Natural killer cell (primary cell): Measurements from ENCODE around the gene SFTPD. TPM values are rescaled to one million over a fixed set of nuclear protein-coding genes. Genes with fewer than 3 reads are reported as not detected.
"Not testable (repeated sequence)": the region's sequence is repeated elsewhere in the genome, so short reads cannot be mapped to it uniquely, and the experiment has no call there.

ENCODE experiments used
- ATAC-seq, 3 donors: fragments of 150-1000 bp in 2 of 3; fragments of 200-7000 bp in 1 of 3; cut with Tn5 transposase; 1 replicate in 1 of 3; 2 replicates in 2 of 3; pipeline ENCODE4 v1.10.0; 2021; ENCODE audit warnings: mild to moderate bottlenecking in 2 of 3, moderate library complexity in 2 of 3
- DNase-seq, 2 donors: peaks; one replicate each; pipeline versions ENCODE4 v3.0.0 to v3.0.0-alpha.2; 2013 to 2021; ENCODE audit warnings: mixed read lengths in 1 of 2
- H3K27ac ChIP-seq: one replicate; pipeline ENCODE4 v1.5.1; 2013; ENCODE audit warnings: mild to moderate bottlenecking, low read length
- H3K27me3 ChIP-seq: one replicate; pipeline ENCODE4 v1.6.1; 2013; ENCODE audit warnings: low read length; ENCODE audit not compliant: control insufficient read depth, insufficient read depth
- H3K36me3 ChIP-seq: one replicate; pipeline ENCODE4 v1.6.1; 2013; ENCODE audit warnings: low read length; ENCODE audit not compliant: control insufficient read depth, insufficient read depth
- H3K4me1 ChIP-seq: one replicate; pipeline ENCODE4 v1.6.1; 2013; ENCODE audit warnings: low read length; ENCODE audit not compliant: control insufficient read depth, insufficient read depth
- H3K4me3 ChIP-seq: one replicate; pipeline ENCODE4 v1.5.1; 2013; ENCODE audit warnings: low read length
- H3K9me3 ChIP-seq: one replicate; pipeline ENCODE4 v1.6.1; 2013; ENCODE audit warnings: low read length; ENCODE audit not compliant: control insufficient read depth, insufficient read depth
- H3K27ac Mint-ChIP-seq, 2 donors: one replicate each; pipeline ENCODE4 v1.8.0; 2022; ENCODE audit warnings: mild to moderate bottlenecking in 2 of 2, mixed read lengths in 2 of 2, moderate library complexity in 1 of 2
- H3K27me3 Mint-ChIP-seq, 2 donors: one replicate each; pipeline ENCODE4 v1.8.0; 2022; ENCODE audit warnings: low read depth in 2 of 2, mixed read lengths in 2 of 2
- H3K36me3 Mint-ChIP-seq: one replicate; pipeline ENCODE4 v1.8.0; 2022; ENCODE audit warnings: mixed read lengths
- H3K4me1 Mint-ChIP-seq, 2 donors: one replicate each; pipeline ENCODE4 v1.8.0; 2022; ENCODE audit warnings: mixed read lengths in 2 of 2
- H3K4me3 Mint-ChIP-seq: one replicate; pipeline ENCODE4 v1.8.0; 2022; ENCODE audit warnings: mild to moderate bottlenecking, moderate library complexity, mixed read lengths
- H3K9me3 Mint-ChIP-seq, 2 donors: one replicate each; pipeline ENCODE4 v1.8.0; 2022; ENCODE audit warnings: mixed read lengths in 2 of 2
- CTCF ChIP-seq: fragments of 200-600 bp; IDR thresholded peaks from one replicate; pipeline ENCODE4 v1.8.0; 2022; ENCODE audit warnings: antibody characterized with exemption
- WGBS: methylation state at CpG from one replicate; pipeline ENCODE4 v1.1.7; 2013; ENCODE audit warnings: missing lambda C conversion rate; ENCODE audit not compliant: insufficient coverage; 5-methylcytosine and 5-hydroxymethylcytosine counted together
- intact Hi-C: fragments of 100-400 bp; cut with micrococcal nuclease; formaldehyde crosslinking; loops from one replicate; pipeline ENCODE4 v1.14.2; 2022
- total RNA-seq, 4 donors: library from RNA; stranded (reverse); fragments of 120-200 nt in 1 of 4; gene quantifications; one replicate each; pipeline versions ENCODE4 v1.2.3 to v1.2.4, GENCODE V29; 2013 to 2022

The SFTPD gene
- total RNA-seq, 3 donors from 2014 or later (not counting 1 experiment from before 2014, with no cell fraction given) = 0.56 TPM; not detected in 2

- intact Hi-C loops = no loop called here
Observed at GRCh38 chr10:79898597-79899325, 50.1 kb downstream of the SFTPD start.

GRCh38 chr10:79892896-79893295 lies 56.0 kb downstream of the SFTPD start:
- H3K27me3 Mint-ChIP-seq = peaks cover 19 to 51% of the 10 kb centered on the region in 2 donors
- H3K4me1 ChIP-seq, DNase-seq, H3K27ac Mint-ChIP-seq, intact Hi-C loops, H3K36me3 Mint-ChIP-seq, H3K4me3 ChIP-seq, H3K9me3 ChIP-seq, H3K4me1 Mint-ChIP-seq, ATAC-seq, H3K9me3 Mint-ChIP-seq, H3K27me3 ChIP-seq, H3K4me3 Mint-ChIP-seq, H3K27ac ChIP-seq, H3K36me3 ChIP-seq: not testable (repeated sequence)
- WGBS = 92% methylated on average over 11 of the region's 17 CpGs

More at GRCh38 chr10:79898597-79899325, 50.1 kb downstream of the SFTPD start:
- H3K27me3 Mint-ChIP-seq = peaks cover 21 to 45% of the 10 kb centered on the region in 2 donors
- Histone ChIP-seq H3K4me1 (no peaks in the 10 kb centered on the region), H3K4me3 (no peak overlapping the region), H3K27ac (no peak overlapping the region), H3K27me3 (peaks cover 4% of the 10 kb centered on the region), H3K9me3 (no peaks in the 10 kb centered on the region), H3K36me3 (no peaks in the 10 kb centered on the region)
- no peak overlapping the region for H3K4me3 Mint-ChIP-seq
- TF ChIP-seq CTCF = no peak
- ATAC-seq (no peak), DNase-seq (no peak)
- H3K27ac Mint-ChIP-seq = no peak overlapping the region
- no CpG with 5 or more reads among the region's 3 CpGs for WGBS
- no peaks in the 10 kb centered on the region for H3K4me1 Mint-ChIP-seq
- no peaks in the 10 kb centered on the region for H3K9me3 Mint-ChIP-seq
- H3K36me3 Mint-ChIP-seq = no peaks in the 10 kb centered on the region

- Histone ChIP-seq H3K27ac (no peak overlapping the region), H3K36me3 (no peaks in the 10 kb centered on the region), H3K4me3 (no peak overlapping the region), H3K27me3 (no peaks in the 10 kb centered on the region), H3K4me1 (no peaks in the 10 kb centered on the region), H3K9me3 (no peaks in the 10 kb centered on the region)
- H3K36me3 Mint-ChIP-seq = no peaks in the 10 kb centered on the region
- H3K4me1 Mint-ChIP-seq = peaks cover 0 to 4% of the 10 kb centered on the region in 2 donors
- H3K27ac Mint-ChIP-seq = no peak overlapping the region
- WGBS = no CpG with 5 or more reads among the region's 1 CpG
- ATAC-seq = no peak
- H3K27me3 Mint-ChIP-seq = peaks cover 27 to 56% of the 10 kb centered on the region in 2 donors
- intact Hi-C loops = no loop called here
- DNase-seq = no peak
- no peaks in the 10 kb centered on the region for H3K9me3 Mint-ChIP-seq
- no peak for TF ChIP-seq CTCF
- no peak overlapping the region for H3K4me3 Mint-ChIP-seq
Observed at GRCh38 chr10:79890469-79890868, 58.4 kb downstream of the SFTPD start.

- H3K4me1 ChIP-seq, H3K36me3 Mint-ChIP-seq, intact Hi-C loops, H3K27ac Mint-ChIP-seq, H3K9me3 Mint-ChIP-seq, H3K4me1 Mint-ChIP-seq, H3K36me3 ChIP-seq, H3K9me3 ChIP-seq, H3K27me3 ChIP-seq, DNase-seq, ATAC-seq, H3K27ac ChIP-seq, H3K4me3 ChIP-seq, H3K4me3 Mint-ChIP-seq: not testable (repeated sequence)
- peaks cover 27 to 56% of the 10 kb centered on the region in 2 donors for H3K27me3 Mint-ChIP-seq
- WGBS = 30% methylated on average over 2 of the region's 2 CpGs
Observed at GRCh38 chr10:79888984-79889383, 59.9 kb downstream of the SFTPD start.

Other genes starting within 250 kb of the SFTPD start
- 1 to 10 TPM in 2 of 3 donors, under 1 TPM in 1; 0.75 to 2.1 (median 1.3) TPM for gene NUTM2B, start 245.9 kb downstream of the SFTPD start, total RNA-seq
- under 1 TPM in 2 of 3 donors, not detected in 1; 0.30 to 0.49 TPM for gene NUTM2E, start 122.4 kb downstream of the SFTPD start, total RNA-seq
- 10 to 100 TPM in 2 of 3 donors, 1 to 10 TPM in 1; 7.1 to 11.1 (median 10.3) TPM for gene TMEM254, start 129.6 kb upstream of the SFTPD start, total RNA-seq
- gene PLAC9, start 183.6 kb upstream of the SFTPD start, total RNA-seq = not detected